GM12878 (cell line): ENCODE data around the gene TBCD. TPM values are rescaled to one million over a fixed set of nuclear protein-coding genes. Genes with fewer than 3 reads are reported as not detected.

Experiments used
- ATAC-seq: fragments of 200-7000 bp; cut with Tn5 transposase; 3 replicates; pipeline ENCODE4 v1.9.1; 2020; ENCODE audit warnings: mild to moderate bottlenecking, moderate library complexity
- BruUV-seq: library from RNA; stranded (reverse); fragments of 400-500 nt; replicated peaks from 2 replicates; lab custom pipeline; 2021; lab: Mats Ljungman, UMichigan
- CTCF ChIA-PET: fragments of 300-600 bp; sonication (Branson Sonifier 250); formaldehyde crosslinking; extraction: SDS; loops from one replicate; lab custom pipeline; 2021; ENCODE audit warnings: inconsistent platforms; lab: Yijun Ruan, JAX
- POLR2A ChIA-PET: fragments of 350-600 bp; formaldehyde crosslinking; extraction: SDS; loops from one replicate; lab custom pipeline; 2021; ENCODE audit warnings: inconsistent platforms; lab: Charles Lee
- RAD21 ChIA-PET: fragments of 300-600 bp; sonication (Branson Sonifier 250); formaldehyde crosslinking; loops from one replicate; lab custom pipeline; 2023; ENCODE audit warnings: antibody characterized with exemption; ENCODE audit not compliant: unreplicated experiment; lab: Charles Lee
- SMC1A ChIA-PET: fragments of 300-600 bp; sonication (Branson Sonifier 250); formaldehyde crosslinking; loops from one replicate; lab custom pipeline; 2023; ENCODE audit not compliant: unreplicated experiment, uncharacterized antibody; lab: Charles Lee
- DNase-seq: peaks from one replicate; pipeline ENCODE4 v3.0.0-alpha.2; 2011; ENCODE audit warnings: low read depth, low spot score
- FAIRE-seq: peaks from 3 replicates; lab custom pipeline; 2011; peaks lifted over from hg19 to GRCh38; lab: Jason Lieb, UNC
- H2AFZ ChIP-seq: 2 replicates; pipeline ENCODE4 v1.6.0; 2011; ENCODE audit warnings: low read depth, low read length, control low read depth; ENCODE audit not compliant: control insufficient read depth
- H3K27ac ChIP-seq: 2 replicates; pipeline ENCODE4 v1.5.1; 2011; ENCODE audit warnings: control low read depth; ENCODE audit not compliant: control insufficient read depth, insufficient read depth
- H3K27me3 ChIP-seq, 2 experiments: replicated peaks in 1 of 2; 2 replicates each; pipeline versions ENCODE4 v1.6.0 to v1.6.1; 2011; ENCODE audit warnings: low read length in 1 of 2; ENCODE audit not compliant: control insufficient read depth in 2 of 2, insufficient read depth in 2 of 2
- H3K36me3 ChIP-seq, 2 experiments: 2 replicates each; pipeline ENCODE4 v1.5.1; 2011; ENCODE audit warnings: low read length in 1 of 2; ENCODE audit not compliant: control insufficient read depth in 2 of 2, insufficient read depth in 2 of 2
- H3K4me1 ChIP-seq: 2 replicates; pipeline ENCODE4 v1.6.1; 2011; ENCODE audit warnings: mild to moderate bottlenecking, low read length, moderate library complexity, mixed read lengths; ENCODE audit not compliant: control insufficient read depth, insufficient read depth
- H3K4me2 ChIP-seq: 2 replicates; pipeline ENCODE4 v1.6.0; 2011; ENCODE audit warnings: control low read depth; ENCODE audit not compliant: control insufficient read depth, insufficient read depth
- H3K4me3 ChIP-seq: fragments of 200-600 bp; sonication (generic); 2 replicates; pipeline ENCODE4 v1.5.1; 2016
- H3K79me2 ChIP-seq: 2 replicates; pipeline ENCODE4 v1.6.0; 2011; ENCODE audit warnings: low read length; ENCODE audit not compliant: control insufficient read depth, insufficient read depth
- H3K9ac ChIP-seq: 2 replicates; pipeline ENCODE4 v1.8.0; 2011; ENCODE audit warnings: low read length, control low read depth, mixed read lengths; ENCODE audit not compliant: control insufficient read depth, insufficient read depth
- H3K9me3 ChIP-seq: replicated peaks from 3 replicates; pipeline ENCODE4 v1.5.1; 2011; ENCODE audit warnings: mild to moderate bottlenecking, low read length; ENCODE audit not compliant: control insufficient read depth, insufficient read depth
- H4K20me1 ChIP-seq: 2 replicates; pipeline ENCODE4 v1.6.0; 2011; ENCODE audit not compliant: control insufficient read depth, insufficient read depth
- BRCA1 ChIP-seq: IDR thresholded peaks from 2 replicates; pipeline ENCODE4 v1.6.1; 2011; ENCODE audit warnings: low read depth, low read length, improper control_type of control experiment
- CHD2 ChIP-seq: IDR thresholded peaks from 2 replicates; pipeline ENCODE4 v1.6.1; 2011; ENCODE audit warnings: low read depth, low read length, improper control_type of control experiment, borderline replicate concordance
- CTCF ChIP-seq, 3 experiments: IDR thresholded peaks in 2 of 3; conservative IDR thresholded peaks in 1 of 3; 2 replicates each; pipeline ENCODE4 v1.5.1; 2011; ENCODE audit warnings: low read depth in 3 of 3, low read length in 3 of 3, mild to moderate bottlenecking in 3 of 3, control low read depth in 2 of 3, moderate library complexity in 2 of 3, inconsistent platforms in 1 of 3, mixed read lengths in 1 of 3; ENCODE audit not compliant: control insufficient read depth in 2 of 3, insufficient read depth in 1 of 3; ENCODE audit errors: extremely low read depth in 1 of 3
- E4F1 ChIP-seq: fragments of 450-650 bp; IDR thresholded peaks from 2 replicates; pipeline ENCODE4 v1.6.1; 2018; ENCODE audit warnings: borderline replicate concordance, mild to moderate bottlenecking; ENCODE audit not compliant: partially characterized antibody
- EGR1 ChIP-seq, 2 experiments: IDR thresholded peaks; 1 replicate in 1 of 2; 2 replicates in 1 of 2; pipeline ENCODE4 v1.6.1; 2011 to 2012; ENCODE audit warnings: low read depth in 2 of 2, low read length in 2 of 2, borderline replicate concordance in 1 of 2, mild to moderate bottlenecking in 1 of 2, moderate library complexity in 1 of 2
- EZH2 ChIP-seq: IDR thresholded peaks from 2 replicates; pipeline ENCODE4 v1.6.1; 2012; ENCODE audit warnings: low read depth, mild to moderate bottlenecking, control low read depth, inconsistent platforms, low read length, borderline replicate concordance; ENCODE audit not compliant: control insufficient read depth
- HSF1 ChIP-seq: fragments of 150-350 bp; IDR thresholded peaks from 2 replicates; pipeline ENCODE4 v1.6.1; 2014; ENCODE audit warnings: mild to moderate bottlenecking, low read depth, low read length
- JUNB ChIP-seq: IDR thresholded peaks from 2 replicates; pipeline ENCODE4 v1.6.1; 2016; ENCODE audit warnings: antibody characterized with exemption, mild to moderate bottlenecking
- LARP7 ChIP-seq: fragments of 450-650 bp; IDR thresholded peaks from 2 replicates; pipeline ENCODE4 v1.6.1; 2017; ENCODE audit warnings: mild to moderate bottlenecking
- NR2C2 ChIP-seq: IDR thresholded peaks from 2 replicates; pipeline ENCODE4 v1.6.1; 2011; ENCODE audit warnings: borderline replicate concordance, low read depth; ENCODE audit not compliant: control insufficient read depth, insufficient read length
- PAX5 ChIP-seq: IDR thresholded peaks from 2 replicates; pipeline ENCODE4 v1.6.1; 2011; ENCODE audit warnings: low read depth, low read length, borderline replicate concordance
- PAX8 ChIP-seq: fragments of 450-650 bp; IDR thresholded peaks from 2 replicates; pipeline ENCODE4 v1.6.1; 2017; ENCODE audit warnings: mild to moderate bottlenecking, moderate library complexity
- RFX5 ChIP-seq: IDR thresholded peaks from 2 replicates; pipeline ENCODE4 v1.6.1; 2011; ENCODE audit warnings: low read depth, low read length, improper control_type of control experiment
- TARDBP ChIP-seq: IDR thresholded peaks from 2 replicates; pipeline ENCODE4 v1.6.1; 2016; ENCODE audit warnings: borderline replicate concordance
- ZBED1 ChIP-seq: IDR thresholded peaks from 2 replicates; pipeline ENCODE4 v1.6.1; 2016; ENCODE audit warnings: borderline replicate concordance
- ZNF207 ChIP-seq: fragments of 450-650 bp; IDR thresholded peaks from 2 replicates; pipeline ENCODE4 v1.6.1; 2014; ENCODE audit warnings: antibody characterized with exemption, mild to moderate bottlenecking, borderline replicate concordance
- ZNF217 ChIP-seq: fragments of 450-650 bp; IDR thresholded peaks from 2 replicates; pipeline ENCODE4 v1.6.1; 2017; ENCODE audit warnings: antibody characterized with exemption, mild to moderate bottlenecking
- ZNF384 ChIP-seq: IDR thresholded peaks from 2 replicates; pipeline ENCODE4 v1.6.1; 2012; ENCODE audit warnings: low read depth, mild to moderate bottlenecking, low read length, improper control_type of control experiment, borderline replicate concordance
- WGBS: methylation state at CpG from one replicate; pipeline ENCODE4 v1.1.6; 2016; ENCODE audit warnings: low lambda C conversion rate; ENCODE audit not compliant: insufficient replicate concordance, insufficient coverage; ENCODE audit errors: missing lambda C conversion rate; 5-methylcytosine and 5-hydroxymethylcytosine counted together
- in situ Hi-C: fragments of 300-500 bp; cut with MboI; formaldehyde crosslinking; loops from 9 replicates; pipeline ENCODE4 v1.14.3; 2018; ENCODE audit warnings: mixed read lengths
- intact Hi-C: fragments of 100-400 bp; cut with micrococcal nuclease; formaldehyde crosslinking; loops from one replicate; pipeline ENCODE4 v1.14.2; 2022; ENCODE audit not compliant: unreplicated experiment
- polyA plus RNA-seq, 11 experiments: library from polyadenylated mRNA; depleted of rRNA in 4 of 11; unstranded in 6 of 11; stranded (reverse) in 5 of 11; fragments of >200 nt; fragmentation: Nextera tagmentation in 4 of 11; fragmentation: Illumina TruSeq in 1 of 11; extraction: Ambion mirVana in 4 of 11; extraction: Trizol in 1 of 11; gene quantifications; 1 replicate in 1 of 11; 2 replicates in 10 of 11; pipeline versions ENCODE4 v1.2.1 to v1.2.3, GENCODE V29; 2011 to 2016; ENCODE audit warnings: inconsistent platforms in 2 of 11, missing spikeins in 2 of 11, low read depth in 1 of 11
- total RNA-seq, 4 experiments: library from RNA; depleted of rRNA in 3 of 4; stranded (reverse); fragments of >200 nt in 3 of 4; fragmentation: Illumina TruSeq in 1 of 4; extraction: Trizol in 1 of 4; gene quantifications; 2 replicates each; pipeline versions ENCODE4 v1.2.1 to v1.2.3, GENCODE V29; 2013 to 2021

Gene TBCD
- total and polyA plus RNA-seq, 10 of the 15 experiments (the other 5 are each of a cell fraction or from before 2014, with no cell fraction given) = 10.3 to 114 (median 52.4) TPM

- TF ChIP-seq E4F1 = no peak
- no peak for TF ChIP-seq CTCF (IDR thresholded peaks at IDR 0.05 in 2 of 3, conservative IDR thresholded peaks at IDR 0.05 in 1 of 3; ENCODE audit: control insufficient read depth in 2 of 3, extremely low read depth in 1 of 3, insufficient read depth in 1 of 3, low read depth in 3 of 3, low read length in 3 of 3)
- no peak for TF ChIP-seq PAX8
- TF ChIP-seq RFX5 = no peak
- no peak for TF ChIP-seq TARDBP
- TF ChIP-seq ZNF384 = no peak
- TF ChIP-seq HSF1 = no peak
- no peak for TF ChIP-seq PAX5
- no peak for TF ChIP-seq JUNB
- TF ChIP-seq ZNF217 = no peak
- TF ChIP-seq ZNF207 = no peak
- no peak for TF ChIP-seq BRCA1
- no peak for TF ChIP-seq NR2C2
- no peak for TF ChIP-seq EGR1 (IDR thresholded peaks at IDR 0.05; ENCODE audit: borderline replicate concordance in 1 of 2, low read depth in 2 of 2, low read length in 2 of 2)
- TF ChIP-seq ZBED1 = no peak
- TF ChIP-seq EZH2 = no peak
- no peak for TF ChIP-seq LARP7
- no peak for TF ChIP-seq CHD2
- Histone ChIP-seq H3K27me3 (no peaks in the 10 kb centered on the region), H3K79me2 (no peaks in the 10 kb centered on the region), H3K9me3 (no peaks in the 10 kb centered on the region), H3K4me1 (no peaks in the 10 kb centered on the region), H3K9ac (no peak overlapping the region), H3K36me3 (peaks cover 3 to 6% of the 10 kb centered on the region in 2 experiments; a peak in 3 of 4 replicates), H2AFZ (no peak overlapping the region), H3K4me2 (no peak overlapping the region), H3K27ac (no peak overlapping the region), H3K4me3 (no peak overlapping the region), H4K20me1 (no peaks in the 10 kb centered on the region)
- DNase-seq = no peak
- ChIA-PET CTCF (no interaction called here), SMC1A (no interaction called here), POLR2A (no interaction called here), RAD21 (no interaction called here)
- WGBS = 96% methylated on average over 29 of the region's 29 CpGs
- intact Hi-C loops = no loop called here
- in situ Hi-C loops = no loop called here
- FAIRE-seq = no peak
- BruUV-seq = no TSS peak
- no peak for ATAC-seq
Observed at GRCh38 chr17:82831041-82831817, 79.4 kb downstream of the TBCD start.
